ENCODE results near the gene PPP1R12C.
"Not testable (repeated sequence)": the region's sequence is repeated elsewhere in the genome, so short reads cannot be mapped to it uniquely, and the experiment has no call there.

The PPP1R12C gene

GRCh38 chr19:55071913-55072312 is 45.5 kb downstream of the PPP1R12C start:
- Histone ChIP-seq H3K27ac (ENCODE audit: low read length) (no peak overlapping the region), H3K9me3 (ENCODE audit: control insufficient read depth in 1 of 2, low read length in 2 of 2) (peaks cover 0 to 8% of the 10 kb centered on the region in 2 donors), H3K4me3 (ENCODE audit: low read depth in 1 of 2, low read length in 2 of 2) (no peak overlapping the region), H3K36me3 (ENCODE audit: control insufficient read depth in 1 of 2, insufficient read depth in 2 of 2, low read length in 2 of 2) (no peaks in the 10 kb centered on the region), H3K27me3 (ENCODE audit: low read depth, low read length) (peaks cover 13% of the 10 kb centered on the region), H3K4me1 (ENCODE audit: control insufficient read depth in 1 of 2, insufficient read depth in 2 of 2, low read length in 2 of 2) (peaks cover 0 to 6% of the 10 kb centered on the region in 2 donors)

GRCh38 chr19:55071129-55071502 is 46.3 kb downstream of the PPP1R12C start:
- Histone ChIP-seq H3K9me3 (ENCODE audit: control insufficient read depth in 1 of 2, low read length in 2 of 2) (peaks cover 0 to 8% of the 10 kb centered on the region in 2 donors), H3K4me1 (ENCODE audit: control insufficient read depth in 1 of 2, insufficient read depth in 2 of 2, low read length in 2 of 2) (peaks cover 0 to 6% of the 10 kb centered on the region in 2 donors), H3K27ac (ENCODE audit: low read length) (no peak overlapping the region), H3K36me3 (ENCODE audit: control insufficient read depth in 1 of 2, insufficient read depth in 2 of 2, low read length in 2 of 2) (no peaks in the 10 kb centered on the region), H3K4me3 (ENCODE audit: low read depth in 1 of 2, low read length in 2 of 2) (no peak overlapping the region), H3K27me3 (ENCODE audit: low read depth, low read length) (peaks cover 13% of the 10 kb centered on the region)

- Histone ChIP-seq H3K27ac (ENCODE audit: low read length) (no peak overlapping the region), H3K4me1 (ENCODE audit: control insufficient read depth in 1 of 2, insufficient read depth in 2 of 2, low read length in 2 of 2) (peaks cover 0 to 6% of the 10 kb centered on the region in 2 donors), H3K9me3 (ENCODE audit: control insufficient read depth in 1 of 2, low read length in 2 of 2) (peaks cover 0 to 8% of the 10 kb centered on the region in 2 donors), H3K36me3 (ENCODE audit: control insufficient read depth in 1 of 2, insufficient read depth in 2 of 2, low read length in 2 of 2) (no peaks in the 10 kb centered on the region), H3K27me3 (ENCODE audit: low read depth, low read length) (peaks cover 13% of the 10 kb centered on the region), H3K4me3 (ENCODE audit: low read depth in 1 of 2, low read length in 2 of 2) (no peak overlapping the region)
These were observed 46.8 kb downstream of the PPP1R12C start for GRCh38 chr19:55070466-55071128.

DNA sequence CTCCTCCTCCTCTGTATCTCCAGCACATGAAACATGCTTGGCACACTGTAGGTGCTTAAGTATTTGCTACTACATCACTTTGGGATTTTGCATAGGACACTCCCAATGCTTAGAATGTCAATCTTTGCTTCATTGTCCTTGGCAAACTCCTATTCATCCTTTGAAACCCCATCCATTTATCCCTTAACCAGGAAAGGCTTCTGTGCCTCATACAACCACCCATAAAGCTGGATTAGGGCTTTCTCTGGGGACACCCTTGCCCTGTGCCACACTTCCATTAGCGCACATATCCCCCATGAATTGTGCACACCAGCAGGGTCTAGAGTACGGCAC is 47.6 kb downstream of the PPP1R12C start:
- no peaks in the 10 kb centered on the region for H3K36me3 ChIP-seq (ENCODE audit: control insufficient read depth in 1 of 2, insufficient read depth in 2 of 2, low read length in 2 of 2)
- H3K27ac ChIP-seq (ENCODE audit: low read length), result peak overlapping the region; percentile 19
- H3K4me3 ChIP-seq (ENCODE audit: low read depth in 1 of 2, low read length in 2 of 2), result no peak overlapping the region
- peaks cover 13% of the 10 kb centered on the region for H3K27me3 ChIP-seq (ENCODE audit: low read depth, low read length)
- H3K4me1 ChIP-seq (ENCODE audit: control insufficient read depth in 1 of 2, insufficient read depth in 2 of 2, low read length in 2 of 2), result peaks cover 0 to 6% of the 10 kb centered on the region in 2 donors
- peaks cover 0 to 8% of the 10 kb centered on the region in 2 donors for H3K9me3 ChIP-seq (ENCODE audit: control insufficient read depth in 1 of 2, low read length in 2 of 2)

DNA sequence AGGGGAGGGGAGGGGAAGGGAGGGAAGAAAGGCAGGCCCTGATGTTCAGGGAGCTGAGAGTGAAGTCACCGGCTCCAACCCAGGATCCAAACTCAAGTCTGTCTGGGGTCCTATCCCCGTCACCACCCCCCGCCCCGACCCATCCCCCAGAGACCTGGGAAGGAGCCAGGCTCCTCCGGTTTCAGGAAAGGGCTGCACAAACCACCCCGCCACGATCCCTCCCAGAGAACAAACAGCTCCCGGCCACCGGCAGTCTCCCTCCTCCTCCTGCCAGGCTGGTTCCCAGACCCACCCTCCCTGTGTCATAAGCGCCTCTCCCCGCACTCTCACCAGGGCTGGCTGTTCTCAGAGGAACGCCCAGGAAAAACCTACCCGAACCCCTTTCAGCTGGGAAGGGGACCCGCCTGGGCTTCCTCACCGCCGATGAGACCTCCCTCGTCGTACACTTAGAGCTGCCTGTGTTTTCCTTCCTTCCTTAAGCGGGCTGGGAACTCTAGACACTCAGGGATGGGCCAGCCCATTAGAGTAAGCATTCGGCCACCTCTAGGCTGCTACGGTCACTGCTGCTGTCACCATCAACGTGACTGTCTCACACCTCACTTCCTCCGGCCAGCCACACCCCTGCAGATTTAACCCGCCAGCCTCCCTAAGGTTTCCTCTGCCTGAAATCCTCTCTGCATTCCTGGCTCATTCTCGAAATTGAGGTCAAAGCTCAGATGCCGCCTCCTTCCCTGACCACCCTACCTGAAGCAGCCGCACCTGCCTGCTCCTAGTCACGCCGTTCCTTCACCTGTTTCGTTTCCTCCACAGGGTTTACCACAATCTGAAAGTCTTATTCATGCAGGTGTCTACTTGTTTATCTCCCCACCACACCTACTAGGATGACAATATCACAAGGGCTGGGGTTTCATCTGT is 48.2 kb downstream of the PPP1R12C start:
- Histone ChIP-seq H3K4me1 (ENCODE audit: control insufficient read depth in 1 of 2, insufficient read depth in 2 of 2, low read length in 2 of 2) (peaks cover 0 to 6% of the 10 kb centered on the region in 2 donors), H3K9me3 (ENCODE audit: control insufficient read depth in 1 of 2, low read length in 2 of 2) (peaks cover 0 to 8% of the 10 kb centered on the region in 2 donors), H3K27me3 (ENCODE audit: low read depth, low read length) (peaks cover 13% of the 10 kb centered on the region), H3K4me3 (ENCODE audit: low read depth in 1 of 2, low read length in 2 of 2) (peak overlapping the region in 1 of 2 donors; percentile 27), H3K36me3 (ENCODE audit: control insufficient read depth in 1 of 2, insufficient read depth in 2 of 2, low read length in 2 of 2) (no peaks in the 10 kb centered on the region), H3K27ac (ENCODE audit: low read length) (peak overlapping the region; percentile 19)

DNA sequence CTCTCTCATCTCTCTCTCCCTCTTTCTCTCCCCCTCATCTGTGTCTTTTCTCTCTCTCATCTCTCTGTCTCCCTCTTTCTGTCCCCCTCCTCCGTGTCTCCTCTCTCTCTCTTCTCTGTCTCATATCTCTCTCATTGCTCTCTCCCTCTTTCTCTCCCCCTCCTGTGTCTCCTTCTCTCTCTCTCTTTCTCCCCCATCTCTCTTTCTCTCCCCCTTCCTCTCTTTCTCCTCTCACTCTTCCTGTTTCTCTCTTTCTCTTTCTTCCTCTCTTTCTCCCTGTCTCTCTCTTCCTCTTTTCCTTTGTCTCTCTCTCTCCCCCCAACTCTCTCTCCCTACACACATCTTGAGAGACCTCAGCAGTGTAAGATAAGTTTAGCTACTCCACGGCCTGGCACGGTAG is 49.6 kb downstream of the PPP1R12C start:
- Histone ChIP-seq H3K4me3 (ENCODE audit: low read depth in 1 of 2, low read length in 2 of 2) (no peak overlapping the region), H3K4me1 (ENCODE audit: control insufficient read depth in 1 of 2, insufficient read depth in 2 of 2, low read length in 2 of 2) (peaks cover 0 to 6% of the 10 kb centered on the region in 2 donors), H3K36me3 (ENCODE audit: control insufficient read depth in 1 of 2, insufficient read depth in 2 of 2, low read length in 2 of 2) (no peaks in the 10 kb centered on the region), H3K27me3 (ENCODE audit: low read depth, low read length) (peaks cover 13% of the 10 kb centered on the region), H3K9me3 (ENCODE audit: control insufficient read depth in 1 of 2, low read length in 2 of 2) (peaks cover 0 to 5% of the 10 kb centered on the region in 2 donors), H3K27ac (ENCODE audit: low read length) (no peak overlapping the region)

DNA sequence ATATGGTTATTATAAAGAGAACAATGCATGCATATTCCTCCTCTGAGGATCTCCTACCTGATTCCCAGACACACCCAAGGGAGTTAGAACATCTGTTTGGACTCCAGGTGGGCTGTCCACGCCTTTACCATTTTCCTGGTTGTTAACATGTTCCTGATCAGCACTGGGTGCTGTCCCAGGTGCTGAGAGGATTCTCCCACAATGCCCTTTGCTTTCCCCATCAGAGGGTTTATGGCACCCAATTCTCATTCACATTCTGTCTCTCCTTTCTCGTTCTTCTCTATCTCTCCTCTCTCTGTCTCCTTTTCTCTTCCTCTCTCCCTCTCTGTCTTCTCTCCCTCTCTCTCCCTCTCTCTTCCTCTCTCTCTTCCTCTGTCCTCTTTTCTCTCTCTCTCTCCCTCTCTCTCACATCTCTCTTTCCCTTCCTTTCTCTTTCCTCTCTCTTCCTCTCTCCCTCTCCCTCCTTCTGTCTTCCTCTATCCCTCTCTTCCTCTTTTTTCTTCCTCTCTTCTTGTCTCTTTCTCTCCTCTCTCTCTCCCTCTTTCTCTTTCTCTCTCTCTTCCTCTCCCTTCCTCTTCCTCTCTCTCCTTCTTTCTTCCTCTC is 51.2 kb downstream of the PPP1R12C start:
- Histone ChIP-seq H3K4me1 (ENCODE audit: control insufficient read depth in 1 of 2, insufficient read depth in 2 of 2, low read length in 2 of 2) (peaks cover 0 to 14% of the 10 kb centered on the region in 2 donors), H3K36me3 (ENCODE audit: control insufficient read depth in 1 of 2, insufficient read depth in 2 of 2, low read length in 2 of 2) (no peaks in the 10 kb centered on the region), H3K4me3 (ENCODE audit: low read depth in 1 of 2, low read length in 2 of 2) (no peak overlapping the region), H3K9me3 (ENCODE audit: control insufficient read depth in 1 of 2, low read length in 2 of 2) (no peaks in the 10 kb centered on the region), H3K27ac (ENCODE audit: low read length) (no peak overlapping the region), H3K27me3 (ENCODE audit: low read depth, low read length) (peaks cover 13% of the 10 kb centered on the region)

DNA sequence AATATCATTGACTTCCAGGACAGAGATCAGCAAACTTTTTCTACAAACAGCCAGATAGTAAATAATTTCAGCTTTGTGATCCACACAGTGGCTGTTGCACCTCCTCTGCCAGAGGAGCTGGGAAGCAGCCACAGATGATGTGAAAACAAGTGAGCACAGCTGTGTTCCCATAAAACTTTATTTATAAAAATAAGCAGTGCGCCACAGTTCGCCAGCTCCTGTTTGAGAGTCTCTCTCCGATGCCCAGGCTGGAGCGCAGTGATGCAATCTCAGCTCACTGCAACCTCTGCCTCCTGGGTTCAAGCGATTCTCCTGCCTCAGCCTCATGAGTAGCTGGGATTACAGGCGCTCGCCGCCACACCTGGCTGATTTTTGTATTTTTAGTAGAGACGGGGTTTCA is 51.9 kb downstream of the PPP1R12C start:
- not testable (repeated sequence) for H3K4me3 ChIP-seq (ENCODE audit: low read depth in 1 of 2, low read length in 2 of 2)

GRCh38 chr19:55063492-55063843 is 54.0 kb downstream of the PPP1R12C start:
- H3K4me3 ChIP-seq (ENCODE audit: low read depth in 1 of 2, low read length in 2 of 2), result peak overlapping the region; percentile 39 to 92
- H3K36me3 ChIP-seq (ENCODE audit: control insufficient read depth in 1 of 2, insufficient read depth in 2 of 2, low read length in 2 of 2), result peaks cover 0 to 7% of the 10 kb centered on the region in 2 donors
- peaks cover 0 to 8% of the 10 kb centered on the region in 2 donors for H3K4me1 ChIP-seq (ENCODE audit: control insufficient read depth in 1 of 2, insufficient read depth in 2 of 2, low read length in 2 of 2)
- no peaks in the 10 kb centered on the region for H3K9me3 ChIP-seq (ENCODE audit: control insufficient read depth in 1 of 2, low read length in 2 of 2)
- no peak overlapping the region for H3K27ac ChIP-seq (ENCODE audit: low read length)
- peaks cover 7% of the 10 kb centered on the region for H3K27me3 ChIP-seq (ENCODE audit: low read depth, low read length)

More for the DNA sequence above, 51.9 kb downstream of the PPP1R12C start:
- H3K27me3 ChIP-seq (ENCODE audit: low read depth, low read length), result peaks cover 13% of the 10 kb centered on the region
- H3K27ac ChIP-seq (ENCODE audit: low read length); H3K36me3 ChIP-seq (ENCODE audit: control insufficient read depth in 1 of 2, insufficient read depth in 2 of 2, low read length in 2 of 2); H3K9me3 ChIP-seq (ENCODE audit: control insufficient read depth in 1 of 2, low read length in 2 of 2): not testable (repeated sequence)
- peaks cover 0 to 14% of the 10 kb centered on the region in 2 donors for H3K4me1 ChIP-seq (ENCODE audit: control insufficient read depth in 1 of 2, insufficient read depth in 2 of 2, low read length in 2 of 2)

DNA sequence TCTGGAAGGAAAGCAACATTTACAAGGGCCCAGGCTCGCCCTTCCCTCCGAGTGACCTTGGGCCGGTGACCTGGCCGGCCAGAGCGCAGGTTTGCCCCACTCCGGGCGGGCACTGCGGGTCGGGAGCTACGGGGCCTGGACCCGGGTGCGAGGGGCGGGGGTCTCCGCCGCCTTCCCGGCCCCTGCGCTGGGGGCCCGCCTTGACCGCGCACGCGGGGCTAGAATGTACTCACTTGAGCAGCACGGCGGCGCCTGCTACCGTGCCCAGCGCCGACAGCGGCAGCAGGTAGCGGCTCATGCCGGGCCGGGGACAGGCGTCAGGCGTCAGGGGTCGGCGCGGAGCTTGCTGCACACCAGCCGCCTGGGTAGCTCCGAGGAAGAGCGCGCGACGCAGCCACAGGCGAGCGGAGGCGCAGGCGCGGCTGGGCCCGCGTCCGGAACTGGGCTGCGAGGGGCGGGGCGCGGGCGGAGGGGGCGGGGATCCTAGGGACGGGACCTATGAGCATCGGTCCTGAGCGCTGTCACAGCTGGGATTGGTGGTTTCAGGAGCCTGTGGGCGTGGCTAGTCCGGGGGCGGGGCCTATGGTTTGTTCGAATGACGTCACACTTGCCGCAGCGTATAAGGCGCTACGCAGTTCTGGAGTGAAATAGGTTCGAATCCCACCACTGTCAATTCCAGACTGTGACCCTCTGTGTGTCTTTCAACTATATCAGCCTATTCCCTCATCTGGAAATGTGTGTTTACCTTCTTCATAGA is 54.5 kb downstream of the PPP1R12C start, which contains the start of gene RDH13:
Gene RDH13, minus strand, starts transcription at position 414 of the 757 bp plus-strand sequence. Its CDS starts 116 bp downstream, at position 298.
- Histone ChIP-seq H3K36me3 (ENCODE audit: control insufficient read depth in 1 of 2, insufficient read depth in 2 of 2, low read length in 2 of 2) (peaks cover 0 to 8% of the 10 kb centered on the region in 2 donors), H3K4me1 (ENCODE audit: control insufficient read depth in 1 of 2, insufficient read depth in 2 of 2, low read length in 2 of 2) (peaks cover 0 to 8% of the 10 kb centered on the region in 2 donors), H3K4me3 (ENCODE audit: low read depth in 1 of 2, low read length in 2 of 2) (peak within 1 kb of the TSS; percentile 63 to 92), H3K9me3 (ENCODE audit: control insufficient read depth in 1 of 2, low read length in 2 of 2) (no peaks in the 10 kb centered on the region), H3K27me3 (ENCODE audit: low read depth, low read length) (peaks cover 7% of the 10 kb centered on the region), H3K27ac (ENCODE audit: low read length) (no peak within 1 kb of the TSS)
